T-helper 17 cell (primary cell): ENCODE measurements around the gene TMEM183A. TPM values are rescaled to one million over a fixed set of nuclear protein-coding genes. Genes with fewer than 3 reads are reported as not detected.

Experiments used
- ATAC-seq: fragments of 150-1000 bp; cut with Tn5 transposase; 2 replicates; pipeline ENCODE4 v1.10.0; 2021; ENCODE audit warnings: mild to moderate bottlenecking, moderate library complexity
- DNase-seq, 3 donors: peaks; one replicate each; pipeline versions ENCODE4 v3.0.0 to v3.0.0-alpha.2; 2020 to 2021
- H3K9me3 ChIP-seq: one replicate; pipeline ENCODE4 v1.7.0; 2013; ENCODE audit warnings: low read length, mild to moderate bottlenecking; ENCODE audit not compliant: control insufficient read depth, poor library complexity, severe bottlenecking
- H3K27ac Mint-ChIP-seq: one replicate; pipeline ENCODE4 v1.8.0; 2022; ENCODE audit warnings: mild to moderate bottlenecking, moderate library complexity, mixed read lengths
- H3K27me3 Mint-ChIP-seq: one replicate; pipeline ENCODE4 v1.8.0; 2022; ENCODE audit warnings: mixed read lengths
- H3K36me3 Mint-ChIP-seq: one replicate; pipeline ENCODE4 v1.8.0; 2022; ENCODE audit warnings: low read depth, mixed read lengths
- H3K4me1 Mint-ChIP-seq: one replicate; pipeline ENCODE4 v1.8.0; 2022; ENCODE audit warnings: mild to moderate bottlenecking, mixed read lengths
- H3K4me3 Mint-ChIP-seq: one replicate; pipeline ENCODE4 v1.8.0; 2022; ENCODE audit warnings: mild to moderate bottlenecking, moderate library complexity, mixed read lengths
- total RNA-seq, 4 donors: library from RNA in 2 of 4; stranded (reverse) in 2 of 4; gene quantifications; one replicate each; pipeline ENCODE4 v1.2.3 and lab custom pipeline; 2022 to 2026

The TMEM183A gene
- total RNA-seq, 2 donors from 2014 or later: 118 to 130 TPM

DNA sequence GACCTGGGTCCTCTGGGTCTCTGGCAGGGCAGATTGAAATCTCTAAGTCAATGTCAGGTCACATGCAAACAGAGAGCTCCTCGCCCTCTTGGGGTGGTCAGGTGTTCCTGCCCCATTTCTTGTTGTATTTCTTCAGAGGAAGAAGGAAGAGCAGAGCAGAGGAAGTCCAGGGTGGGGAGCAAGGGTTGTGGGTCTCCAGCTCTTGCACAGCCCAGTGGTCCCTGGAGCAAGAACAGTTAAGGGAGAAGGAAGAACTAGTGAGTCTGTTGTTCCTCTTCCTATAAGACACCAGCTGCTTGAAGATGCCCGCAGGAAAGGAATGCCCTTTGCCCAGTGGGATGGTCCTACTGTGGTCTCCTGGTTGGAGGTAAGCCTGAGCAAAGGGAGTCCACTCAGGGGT, 52.3 kb downstream of the TMEM183A start:
- Mint-ChIP-seq H3K27me3 (peaks cover 68% of the 10 kb centered on the region), H3K4me1 (peaks cover 8% of the 10 kb centered on the region), H3K36me3 (peaks cover 6% of the 10 kb centered on the region), H3K27ac (no peak overlapping the region), H3K4me3 (no peak overlapping the region)
- no peak for DNase-seq
- no peaks in the 10 kb centered on the region for H3K9me3 ChIP-seq
- no peak for ATAC-seq

DNA sequence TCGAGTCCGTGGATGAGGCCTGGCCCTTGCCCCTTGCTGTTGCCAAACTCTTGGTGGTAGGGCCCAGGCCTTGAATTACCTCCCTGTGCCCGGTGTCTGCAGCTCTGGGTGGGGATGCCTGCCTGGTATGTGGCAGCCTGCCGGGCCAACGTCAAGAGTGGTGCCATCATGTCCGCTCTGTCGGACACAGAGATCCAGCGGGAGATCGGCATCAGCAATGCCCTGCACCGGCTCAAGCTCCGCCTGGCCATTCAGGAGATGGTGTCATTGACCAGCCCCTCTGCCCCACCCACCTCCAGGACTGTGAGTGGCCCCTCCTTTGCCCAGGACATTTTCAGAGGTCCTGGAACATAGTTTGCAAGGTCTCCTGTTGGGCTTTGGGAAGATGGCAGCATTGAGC, 52.9 kb downstream of the TMEM183A start:
- H3K4me1 Mint-ChIP-seq: peaks cover 8% of the 10 kb centered on the region
- ATAC-seq (no peak), DNase-seq (no peak)
- no peak overlapping the region for H3K27ac Mint-ChIP-seq
- no peak overlapping the region for H3K4me3 Mint-ChIP-seq
- H3K27me3 Mint-ChIP-seq: peaks cover 63% of the 10 kb centered on the region
- H3K9me3 ChIP-seq: no peaks in the 10 kb centered on the region
- peaks cover 6% of the 10 kb centered on the region for H3K36me3 Mint-ChIP-seq

DNA sequence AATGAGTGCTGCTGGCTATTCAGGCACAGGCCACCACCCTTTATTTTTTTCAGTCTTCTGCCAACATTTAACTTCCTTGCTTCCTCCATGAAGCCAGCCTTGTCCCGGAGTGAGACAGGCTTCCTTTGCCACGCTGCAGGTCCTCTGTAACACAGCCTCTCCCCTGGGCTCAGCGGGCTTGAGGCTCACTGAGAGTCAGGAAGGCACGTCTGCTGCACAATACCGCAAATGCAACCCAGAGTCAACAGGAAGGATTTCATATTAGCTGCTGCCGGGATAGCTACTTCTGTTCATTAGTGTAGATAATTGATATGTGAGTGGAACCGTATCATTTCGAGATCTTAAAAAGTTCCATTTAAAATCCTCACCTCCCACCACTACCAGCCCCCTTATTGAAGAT, 56.1 kb downstream of the TMEM183A start:
- DNase-seq (no peak), ATAC-seq (no peak)
- Mint-ChIP-seq H3K36me3 (peaks cover 9% of the 10 kb centered on the region), H3K27ac (no peak overlapping the region), H3K4me3 (no peak overlapping the region), H3K27me3 (peaks cover 40% of the 10 kb centered on the region), H3K4me1 (peaks cover 2% of the 10 kb centered on the region)
- H3K9me3 ChIP-seq: no peaks in the 10 kb centered on the region

DNA sequence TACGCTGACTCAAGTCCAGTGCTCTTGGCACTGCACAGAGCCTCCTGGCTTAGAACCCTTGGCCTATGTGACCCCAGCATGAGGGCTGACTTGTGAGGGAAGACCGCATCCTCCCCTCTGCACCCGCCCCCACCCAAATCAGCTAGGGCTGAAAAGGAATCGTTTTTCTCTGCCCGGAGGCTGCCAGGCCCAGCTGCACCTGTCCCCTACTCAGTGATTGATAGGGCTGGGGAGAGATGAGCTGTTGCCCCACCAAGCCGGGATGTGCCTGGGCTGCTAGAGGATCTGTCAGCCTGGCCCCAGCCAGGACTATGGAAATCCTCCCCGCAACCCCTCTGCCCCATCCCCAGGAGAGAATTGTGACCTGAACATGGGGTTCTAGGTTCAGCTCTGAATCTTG, 58.0 kb downstream of the TMEM183A start:
- ATAC-seq: no peak
- H3K9me3 ChIP-seq: no peaks in the 10 kb centered on the region
- no peak overlapping the region for H3K4me3 Mint-ChIP-seq
- peaks cover 5% of the 10 kb centered on the region for H3K36me3 Mint-ChIP-seq
- H3K27ac Mint-ChIP-seq: no peak overlapping the region
- peaks cover 8% of the 10 kb centered on the region for H3K4me1 Mint-ChIP-seq
- peaks cover 37% of the 10 kb centered on the region for H3K27me3 Mint-ChIP-seq
- DNase-seq: no peak

DNA sequence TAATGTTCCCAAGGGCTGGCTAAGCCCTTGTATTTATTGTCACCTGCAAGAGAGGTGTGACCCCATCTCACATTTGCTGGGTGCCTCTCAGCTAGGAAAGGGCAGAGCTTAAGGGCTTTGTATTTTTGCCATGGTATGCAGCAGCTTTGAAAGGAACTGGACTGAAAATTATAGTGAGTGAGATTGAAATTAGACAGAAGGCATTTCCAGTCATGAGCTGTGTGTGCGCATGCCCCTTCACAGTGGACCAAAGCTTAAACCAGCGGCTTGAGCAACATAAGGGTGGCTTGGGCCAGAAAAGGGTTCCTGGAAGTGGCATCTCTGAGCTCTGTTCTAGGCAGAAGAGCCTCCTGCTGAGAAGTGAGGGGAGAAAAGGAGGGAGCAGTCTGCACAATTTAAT, 58.8 kb downstream of the TMEM183A start:
- Mint-ChIP-seq H3K27me3 (peaks cover 33% of the 10 kb centered on the region), H3K4me1 (peaks cover 8% of the 10 kb centered on the region), H3K36me3 (peaks cover 3% of the 10 kb centered on the region), H3K27ac (no peak overlapping the region), H3K4me3 (no peak overlapping the region)
- ATAC-seq (no peak), DNase-seq (no peak)
- H3K9me3 ChIP-seq: no peaks in the 10 kb centered on the region

DNA sequence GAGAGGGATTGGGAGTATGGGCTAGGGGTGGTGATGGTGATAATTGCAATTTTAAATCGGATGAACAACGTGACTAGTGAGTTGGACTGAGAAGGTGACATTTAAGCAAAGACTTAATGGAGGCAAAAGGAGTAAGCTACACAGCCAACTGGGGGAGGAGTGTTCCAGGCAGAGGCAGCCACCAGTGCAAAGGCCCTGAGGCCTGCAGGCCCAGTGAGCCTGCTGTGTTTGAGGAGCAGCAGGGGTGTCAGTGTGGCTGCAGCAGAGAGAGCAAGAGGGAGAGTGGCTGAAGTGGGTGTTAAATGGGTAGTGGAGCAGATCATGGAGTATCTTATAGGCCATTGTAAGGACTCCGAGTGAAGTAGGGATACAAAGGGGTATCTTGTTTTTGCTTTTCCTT, 59.8 kb downstream of the TMEM183A start:
- H3K9me3 ChIP-seq: no peaks in the 10 kb centered on the region
- DNase-seq (no peak), ATAC-seq (no peak)
- Mint-ChIP-seq H3K4me1 (peaks cover 8% of the 10 kb centered on the region), H3K36me3 (peaks cover 3% of the 10 kb centered on the region), H3K4me3 (no peak overlapping the region), H3K27me3 (peaks cover 32% of the 10 kb centered on the region), H3K27ac (no peak overlapping the region)

DNA sequence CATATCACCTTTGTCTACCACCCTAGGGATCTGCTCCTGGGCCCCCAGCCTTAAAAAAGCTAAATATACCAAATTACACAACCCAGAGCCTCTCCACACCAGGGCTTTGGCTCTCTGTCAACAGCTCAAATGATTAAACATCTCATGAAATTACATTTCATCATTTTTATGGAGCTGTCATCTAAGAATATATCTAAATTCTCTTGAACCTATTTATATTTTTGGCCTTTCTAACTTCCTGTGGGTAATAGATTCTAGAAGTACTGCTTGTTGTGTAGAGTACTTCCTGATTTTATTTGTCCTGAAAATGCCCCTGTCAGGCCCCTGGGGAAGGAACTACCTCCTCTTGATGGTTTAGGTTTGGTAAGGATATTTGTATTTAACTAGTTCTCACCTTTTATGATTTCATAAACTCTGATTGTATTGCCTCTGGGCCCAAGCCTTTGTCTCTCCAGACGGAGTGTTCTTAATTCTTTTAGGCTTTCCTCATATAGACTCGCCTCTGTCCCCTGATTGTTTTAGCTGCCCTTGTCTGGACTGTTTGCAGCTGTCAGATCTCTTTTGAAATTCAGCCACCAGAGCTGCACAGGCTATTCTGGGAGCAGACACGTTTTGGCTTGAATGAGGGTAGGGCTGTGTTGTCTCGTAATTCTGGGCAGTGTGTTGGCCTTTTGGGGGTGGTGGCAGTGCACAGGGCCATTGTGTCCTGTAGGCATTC, 62.0 kb downstream of the TMEM183A start:
- Mint-ChIP-seq H3K4me3 (no peak overlapping the region), H3K36me3 (peaks cover 15% of the 10 kb centered on the region), H3K27ac (no peak overlapping the region), H3K4me1 (peaks cover 18% of the 10 kb centered on the region), H3K27me3 (peaks cover 40% of the 10 kb centered on the region)
- ATAC-seq (no peak), DNase-seq (no peak)
- H3K9me3 ChIP-seq: no peaks in the 10 kb centered on the region

DNA sequence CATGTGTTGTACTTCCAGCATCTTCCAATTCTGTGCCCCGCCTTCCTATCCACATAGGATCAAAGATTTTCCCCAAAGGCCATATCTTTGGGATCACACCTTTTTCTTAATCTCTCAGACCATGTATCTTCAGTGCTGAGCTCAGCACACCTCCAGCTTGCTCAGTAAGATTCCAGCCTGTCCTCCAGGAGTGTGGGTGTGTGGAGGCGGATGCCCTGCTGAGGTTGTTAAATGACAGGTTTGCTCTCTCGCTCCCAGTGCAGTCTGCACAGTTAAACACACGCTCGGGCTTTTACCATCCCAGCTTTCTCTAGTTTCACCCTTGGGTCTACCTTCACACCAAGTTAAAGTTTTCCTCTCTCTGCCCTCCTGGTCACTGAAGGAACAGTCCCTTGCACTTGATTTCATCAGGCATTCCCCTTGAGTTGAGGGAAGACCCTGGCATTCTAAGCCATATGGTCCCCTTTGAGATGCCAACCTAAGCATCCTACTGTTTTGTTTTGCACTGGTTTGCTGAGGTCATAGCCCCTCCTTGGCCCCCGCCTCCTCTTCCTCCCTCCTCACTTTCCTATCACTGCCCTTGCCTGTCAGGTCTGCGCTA, 64.9 kb downstream of the TMEM183A start:
- no peaks in the 10 kb centered on the region for H3K9me3 ChIP-seq
- peaks cover 57% of the 10 kb centered on the region for H3K27me3 Mint-ChIP-seq
- H3K4me1 Mint-ChIP-seq: peaks cover 25% of the 10 kb centered on the region
- no peak for DNase-seq
- no peak overlapping the region for H3K4me3 Mint-ChIP-seq
- H3K27ac Mint-ChIP-seq: no peak overlapping the region
- ATAC-seq: no peak
- peaks cover 15% of the 10 kb centered on the region for H3K36me3 Mint-ChIP-seq

DNA sequence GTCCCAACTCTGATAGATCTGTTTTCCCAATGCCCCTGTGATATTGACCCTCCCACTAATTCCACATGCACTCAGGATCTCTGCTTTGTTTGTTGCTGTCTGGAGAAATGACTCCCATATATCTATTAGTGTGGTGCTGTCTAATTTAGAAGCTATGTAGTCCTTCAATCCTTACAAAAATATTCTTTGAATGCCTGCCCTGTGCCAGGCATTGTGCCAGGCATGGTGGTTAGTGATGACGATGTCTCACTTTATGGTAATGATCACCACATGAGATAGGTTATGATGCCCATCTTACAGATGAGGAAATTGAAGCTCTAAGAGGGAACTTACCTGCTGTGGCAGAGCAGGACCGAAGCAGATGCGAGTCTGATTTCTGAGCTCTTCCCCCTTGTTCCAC, 65.7 kb downstream of the TMEM183A start:
- H3K36me3 Mint-ChIP-seq: peaks cover 15% of the 10 kb centered on the region
- H3K4me1 Mint-ChIP-seq: peaks cover 23% of the 10 kb centered on the region
- H3K27ac Mint-ChIP-seq: no peak overlapping the region
- no peak for DNase-seq
- peaks cover 60% of the 10 kb centered on the region for H3K27me3 Mint-ChIP-seq
- ATAC-seq: no peak
- H3K4me3 Mint-ChIP-seq: no peak overlapping the region
- H3K9me3 ChIP-seq: no peaks in the 10 kb centered on the region

DNA sequence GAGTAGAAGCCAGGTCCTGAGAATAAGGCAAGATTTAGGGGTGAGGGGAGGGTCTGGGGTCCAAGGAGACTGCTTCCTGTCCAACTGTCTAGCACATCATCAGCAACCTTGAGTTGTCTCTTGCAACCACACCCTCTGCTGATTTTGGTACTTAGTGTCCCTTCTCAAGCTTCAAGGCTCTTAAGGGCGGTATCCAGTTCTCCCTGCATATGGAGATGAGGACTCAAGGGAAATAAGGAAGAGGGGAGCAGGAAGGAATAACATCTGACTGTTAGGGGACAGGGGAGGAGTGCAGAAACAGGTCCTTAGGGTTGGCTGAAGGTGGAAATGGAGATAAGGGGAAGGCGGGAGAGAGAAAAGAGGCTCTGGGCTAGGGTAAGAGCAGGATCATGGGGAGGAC, 66.3 kb downstream of the TMEM183A start:
- no peak overlapping the region for H3K27ac Mint-ChIP-seq
- H3K9me3 ChIP-seq: no peaks in the 10 kb centered on the region
- no peak for ATAC-seq
- H3K4me1 Mint-ChIP-seq: peaks cover 23% of the 10 kb centered on the region
- peaks cover 64% of the 10 kb centered on the region for H3K27me3 Mint-ChIP-seq
- H3K4me3 Mint-ChIP-seq: no peak overlapping the region
- DNase-seq: no peak
- H3K36me3 Mint-ChIP-seq: peaks cover 15% of the 10 kb centered on the region

Other genes starting within 250 kb of the TMEM183A start
- 10 to 100 TPM; 64.2 to 76.2 TPM for gene KDM5B, start 199.0 kb upstream of the TMEM183A start, total RNA-seq
- under 1 TPM in 1 of 2 donors, not detected in 1; 0.97 TPM for gene PCAT6, start 196.4 kb upstream of the TMEM183A start, total RNA-seq
- gene RABIF, start 118.2 kb upstream of the TMEM183A start, total RNA-seq: 10 to 100 TPM; 10.3 to 11.1 TPM
- 10 to 100 TPM; 16.7 to 21.1 TPM for gene KLHL12, start 80.1 kb upstream of the TMEM183A start, total RNA-seq
- gene ADIPOR1, start 49.1 kb upstream of the TMEM183A start, total RNA-seq: 100 to 1,000 TPM in 1 of 2 donors, 10 to 100 TPM in 1; 65.8 to 126 TPM
- gene CYB5R1, start 40.1 kb upstream of the TMEM183A start, total RNA-seq: 10 to 100 TPM; 41.6 to 42.4 TPM
- gene PPFIA4, start 19.1 kb downstream of the TMEM183A start, total RNA-seq: 1 to 10 TPM in 1 of 2 donors, under 1 TPM in 1; 0.81 to 1.5 TPM
- gene MYOG, start 78.6 kb downstream of the TMEM183A start, total RNA-seq: not detected
- gene ADORA1, start 120.4 kb downstream of the TMEM183A start, total RNA-seq: under 1 TPM; 0.15 to 0.18 TPM
- gene MYBPH, start 168.5 kb downstream of the TMEM183A start, total RNA-seq: not detected
- not detected for gene CHI3L1, start 179.3 kb downstream of the TMEM183A start, total RNA-seq
- gene CHIT1, start 222.3 kb downstream of the TMEM183A start, total RNA-seq: 1 to 10 TPM in 1 of 2 donors, under 1 TPM in 1; 0.13 to 1.0 TPM